ENCODE measurements around the gene DUSP22.

The DUSP22 gene

GRCh38 chr6:343960-344815, 51.9 kb downstream of the DUSP22 start:
- H3K9me3 ChIP-seq (ENCODE audit: control insufficient read depth, insufficient read depth, low read length): peaks cover 84% of the 10 kb centered on the region
- H3K4me3 ChIP-seq (ENCODE audit: low read depth, low read length): no peak overlapping the region
- H3K4me1 ChIP-seq (ENCODE audit: control insufficient read depth, insufficient read depth, low read length): no peaks in the 10 kb centered on the region
- H3K9ac ChIP-seq (ENCODE audit: low read depth, low read length): no peak overlapping the region
- 0 out of 2 replicates have a peak, but pooled peaks cover 3% of the 10 kb centered on the region for H3K36me3 ChIP-seq (ENCODE audit: control insufficient read depth, insufficient read depth, low read length)
- no peaks in the 10 kb centered on the region for H3K27me3 ChIP-seq (ENCODE audit: control insufficient read depth, insufficient read depth, low read length)
- no peak overlapping the region for H3K27ac ChIP-seq (ENCODE audit: low read depth, low read length)

GRCh38 chr6:344816-345340, 52.6 kb downstream of the DUSP22 start:
- Histone ChIP-seq H3K9me3 (ENCODE audit: control insufficient read depth, insufficient read depth, low read length) (peaks cover 83% of the 10 kb centered on the region), H3K27me3 (ENCODE audit: control insufficient read depth, insufficient read depth, low read length) (no peaks in the 10 kb centered on the region), H3K4me1 (ENCODE audit: control insufficient read depth, insufficient read depth, low read length) (no peaks in the 10 kb centered on the region), H3K36me3 (ENCODE audit: control insufficient read depth, insufficient read depth, low read length) (0 out of 2 replicates have a peak, but pooled peaks cover 3% of the 10 kb centered on the region), H3K27ac (ENCODE audit: low read depth, low read length) (no peak overlapping the region), H3K4me3 (ENCODE audit: low read depth, low read length) (no peak overlapping the region), H3K9ac (ENCODE audit: low read depth, low read length) (no peak overlapping the region)

- Histone ChIP-seq H3K27me3 (ENCODE audit: control insufficient read depth, insufficient read depth, low read length) (no peaks in the 10 kb centered on the region), H3K9ac (ENCODE audit: low read depth, low read length) (no peak overlapping the region), H3K4me1 (ENCODE audit: control insufficient read depth, insufficient read depth, low read length) (no peaks in the 10 kb centered on the region), H3K4me3 (ENCODE audit: low read depth, low read length) (no peak overlapping the region), H3K9me3 (ENCODE audit: control insufficient read depth, insufficient read depth, low read length) (peaks cover 81% of the 10 kb centered on the region), H3K27ac (ENCODE audit: low read depth, low read length) (no peak overlapping the region), H3K36me3 (ENCODE audit: control insufficient read depth, insufficient read depth, low read length) (0 out of 2 replicates have a peak, but pooled peaks cover 3% of the 10 kb centered on the region)
Observed at GRCh38 chr6:345747-346385, 53.6 kb downstream of the DUSP22 start.

DNA sequence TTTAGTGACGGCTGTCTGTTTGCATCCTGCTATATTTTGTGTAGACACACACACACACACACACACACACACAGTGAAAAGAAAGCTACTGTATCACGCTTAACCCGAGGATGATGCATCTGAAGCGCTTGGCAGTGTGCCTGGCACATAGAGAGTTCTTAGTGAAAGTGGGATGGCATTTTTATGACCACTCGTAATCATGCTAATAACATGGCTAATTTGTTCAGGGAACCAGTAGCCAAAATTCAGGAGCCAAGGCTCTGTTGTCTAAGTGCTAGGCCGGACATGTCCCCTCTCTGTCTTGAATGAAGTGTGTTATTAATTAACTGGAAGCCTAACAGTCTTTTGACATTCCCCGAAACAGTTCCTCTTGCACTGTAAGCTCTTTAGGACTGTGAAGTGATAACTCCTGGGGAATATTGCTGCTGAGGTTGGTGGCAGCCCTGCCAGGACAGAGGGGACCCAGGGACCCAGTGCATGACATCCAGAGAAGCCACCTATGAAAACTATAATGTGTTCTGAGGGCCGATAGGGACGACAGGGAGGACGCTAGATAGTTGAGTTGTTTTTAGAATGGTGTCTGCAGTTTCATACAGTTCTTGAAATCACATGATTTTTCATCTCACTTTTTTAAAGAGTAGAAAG, 54.2 kb downstream of the DUSP22 start:
- H3K9me3 ChIP-seq (ENCODE audit: control insufficient read depth, insufficient read depth, low read length): peaks cover 81% of the 10 kb centered on the region
- no peaks in the 10 kb centered on the region for H3K4me1 ChIP-seq (ENCODE audit: control insufficient read depth, insufficient read depth, low read length)
- H3K27ac ChIP-seq (ENCODE audit: low read depth, low read length): no peak overlapping the region
- no peak overlapping the region for H3K4me3 ChIP-seq (ENCODE audit: low read depth, low read length)
- H3K9ac ChIP-seq (ENCODE audit: low read depth, low read length): no peak overlapping the region
- no peaks in the 10 kb centered on the region for H3K27me3 ChIP-seq (ENCODE audit: control insufficient read depth, insufficient read depth, low read length)
- 0 out of 2 replicates have a peak, but pooled peaks cover 3% of the 10 kb centered on the region for H3K36me3 ChIP-seq (ENCODE audit: control insufficient read depth, insufficient read depth, low read length)

GRCh38 chr6:347232-347631, 54.9 kb downstream of the DUSP22 start:
- H3K4me3 ChIP-seq (ENCODE audit: low read depth, low read length): no peak overlapping the region
- H3K27me3 ChIP-seq (ENCODE audit: control insufficient read depth, insufficient read depth, low read length): no peaks in the 10 kb centered on the region
- no peak overlapping the region for H3K27ac ChIP-seq (ENCODE audit: low read depth, low read length)
- no peaks in the 10 kb centered on the region for H3K4me1 ChIP-seq (ENCODE audit: control insufficient read depth, insufficient read depth, low read length)
- H3K9ac ChIP-seq (ENCODE audit: low read depth, low read length): no peak overlapping the region
- H3K9me3 ChIP-seq (ENCODE audit: control insufficient read depth, insufficient read depth, low read length): peaks cover 81% of the 10 kb centered on the region
- 0 out of 2 replicates have a peak, but pooled peaks cover 3% of the 10 kb centered on the region for H3K36me3 ChIP-seq (ENCODE audit: control insufficient read depth, insufficient read depth, low read length)

DNA sequence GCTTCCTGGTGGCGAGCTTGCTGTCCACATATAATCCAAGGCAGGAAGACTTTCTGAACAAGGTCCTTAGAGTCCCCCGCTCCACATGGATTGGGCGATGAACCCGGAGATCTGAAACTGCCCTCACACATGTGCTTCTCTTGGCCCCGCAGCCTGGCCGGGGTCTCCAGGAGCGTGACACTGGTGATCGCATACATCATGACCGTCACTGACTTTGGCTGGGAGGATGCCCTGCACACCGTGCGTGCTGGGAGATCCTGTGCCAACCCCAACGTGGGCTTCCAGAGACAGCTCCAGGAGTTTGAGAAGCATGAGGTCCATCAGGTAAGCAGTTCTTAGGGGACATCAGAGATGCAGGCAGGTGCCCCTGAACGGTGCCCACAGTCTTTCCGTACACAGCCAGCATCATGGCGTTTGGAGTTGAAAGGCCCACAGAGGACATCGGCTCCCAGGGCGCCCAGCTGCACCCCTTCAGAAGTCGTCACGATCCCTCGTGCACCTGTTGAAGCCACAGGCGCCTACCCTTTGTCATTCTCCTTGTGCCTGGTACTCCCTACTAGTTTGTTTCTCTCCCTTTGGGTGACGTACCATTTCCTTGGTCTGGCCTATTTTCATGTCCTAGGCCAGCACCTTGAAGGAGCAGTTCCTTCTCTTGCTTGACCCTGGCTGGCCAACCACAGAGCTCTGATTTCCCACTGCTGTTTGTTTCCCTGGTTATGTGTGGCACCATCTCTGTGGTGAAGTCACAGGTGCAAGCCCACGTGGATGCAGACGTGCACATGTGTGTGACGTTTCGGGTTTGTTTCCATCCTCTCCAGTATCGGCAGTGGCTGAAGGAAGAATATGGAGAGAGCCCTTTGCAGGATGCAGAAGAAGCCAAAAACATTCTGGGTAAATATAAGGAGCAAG, 55.9 kb downstream of the DUSP22 start:
- H3K36me3 ChIP-seq (ENCODE audit: control insufficient read depth, insufficient read depth, low read length): 0 out of 2 replicates have a peak, but pooled peaks cover 3% of the 10 kb centered on the region
- H3K9ac ChIP-seq (ENCODE audit: low read depth, low read length): no peak overlapping the region
- no peaks in the 10 kb centered on the region for H3K4me1 ChIP-seq (ENCODE audit: control insufficient read depth, insufficient read depth, low read length)
- peaks cover 84% of the 10 kb centered on the region for H3K9me3 ChIP-seq (ENCODE audit: control insufficient read depth, insufficient read depth, low read length)
- no peaks in the 10 kb centered on the region for H3K27me3 ChIP-seq (ENCODE audit: control insufficient read depth, insufficient read depth, low read length)
- no peak overlapping the region for H3K4me3 ChIP-seq (ENCODE audit: low read depth, low read length)
- no peak overlapping the region for H3K27ac ChIP-seq (ENCODE audit: low read depth, low read length)

GRCh38 chr6:348860-349396, 56.6 kb downstream of the DUSP22 start:
- Histone ChIP-seq H3K4me3 (ENCODE audit: low read depth, low read length) (no peak overlapping the region), H3K4me1 (ENCODE audit: control insufficient read depth, insufficient read depth, low read length) (no peaks in the 10 kb centered on the region), H3K36me3 (ENCODE audit: control insufficient read depth, insufficient read depth, low read length) (0 out of 2 replicates have a peak, but pooled peaks cover 3% of the 10 kb centered on the region), H3K27me3 (ENCODE audit: control insufficient read depth, insufficient read depth, low read length) (no peaks in the 10 kb centered on the region), H3K9ac (ENCODE audit: low read depth, low read length) (no peak overlapping the region), H3K27ac (ENCODE audit: low read depth, low read length) (no peak overlapping the region), H3K9me3 (ENCODE audit: control insufficient read depth, insufficient read depth, low read length) (peaks cover 85% of the 10 kb centered on the region)

DNA sequence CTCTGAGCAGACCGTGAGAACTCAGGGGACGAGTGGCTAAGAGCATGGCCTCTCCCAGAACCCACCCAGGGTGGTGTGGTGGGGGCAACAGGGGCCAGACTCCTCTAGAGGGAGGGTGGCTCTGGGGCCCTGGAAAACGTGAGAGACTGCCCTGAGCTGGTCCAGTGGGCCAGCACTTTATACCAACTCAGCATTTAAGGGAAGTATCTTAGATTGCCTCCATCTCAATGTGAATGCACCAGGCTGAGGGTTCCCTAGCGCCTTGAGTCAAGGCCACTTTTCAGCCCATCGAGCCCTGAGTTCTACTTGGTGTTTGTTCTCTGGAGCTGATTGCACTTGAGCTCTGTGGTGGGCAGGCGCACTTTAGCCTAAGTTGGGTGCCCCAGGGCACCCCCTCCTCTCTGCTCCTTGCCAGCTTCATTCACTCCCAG, 57.2 kb downstream of the DUSP22 start:
- no peak overlapping the region for H3K27ac ChIP-seq (ENCODE audit: low read depth, low read length)
- no peak overlapping the region for H3K4me3 ChIP-seq (ENCODE audit: low read depth, low read length)
- 0 out of 2 replicates have a peak, but pooled peaks cover 3% of the 10 kb centered on the region for H3K36me3 ChIP-seq (ENCODE audit: control insufficient read depth, insufficient read depth, low read length)
- peaks cover 81% of the 10 kb centered on the region for H3K9me3 ChIP-seq (ENCODE audit: control insufficient read depth, insufficient read depth, low read length)
- no peaks in the 10 kb centered on the region for H3K27me3 ChIP-seq (ENCODE audit: control insufficient read depth, insufficient read depth, low read length)
- H3K9ac ChIP-seq (ENCODE audit: low read depth, low read length): no peak overlapping the region
- H3K4me1 ChIP-seq (ENCODE audit: control insufficient read depth, insufficient read depth, low read length): no peaks in the 10 kb centered on the region

DNA sequence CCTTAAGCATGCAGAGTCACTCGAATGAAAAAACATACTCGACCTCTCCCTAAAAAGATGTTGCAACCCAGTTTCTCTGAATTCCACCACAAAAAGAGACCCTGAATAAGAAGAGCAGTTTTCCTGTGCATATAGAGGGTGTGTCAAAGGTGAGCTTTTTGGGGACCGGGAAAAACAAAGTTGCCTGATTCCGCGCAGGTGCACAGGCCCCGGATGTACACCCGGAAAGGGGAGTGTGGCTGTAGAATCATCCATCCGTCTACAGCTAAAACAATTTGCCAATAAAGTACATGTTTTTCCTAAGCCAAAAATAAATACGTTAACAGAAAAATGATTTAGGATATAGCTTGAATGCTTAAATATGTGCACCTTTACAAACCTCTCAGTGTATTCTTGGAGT, 58.1 kb downstream of the DUSP22 start:
- Histone ChIP-seq H3K9ac (ENCODE audit: low read depth, low read length) (no peak overlapping the region), H3K9me3 (ENCODE audit: control insufficient read depth, insufficient read depth, low read length) (peaks cover 83% of the 10 kb centered on the region), H3K4me1 (ENCODE audit: control insufficient read depth, insufficient read depth, low read length) (no peaks in the 10 kb centered on the region), H3K36me3 (ENCODE audit: control insufficient read depth, insufficient read depth, low read length) (0 out of 2 replicates have a peak, but pooled peaks cover 3% of the 10 kb centered on the region), H3K27ac (ENCODE audit: low read depth, low read length) (no peak overlapping the region), H3K27me3 (ENCODE audit: control insufficient read depth, insufficient read depth, low read length) (no peaks in the 10 kb centered on the region), H3K4me3 (ENCODE audit: low read depth, low read length) (no peak overlapping the region)

Data from HUES48 (cell line).